H4 (cell line): ENCODE measurements around the gene CD7. TPM values are rescaled to one million over a fixed set of nuclear protein-coding genes. Genes with fewer than 3 reads are reported as not detected.

Experiments used
- DNase-seq: peaks from one replicate; pipeline ENCODE4 v3.0.0-alpha.2; 2015; ENCODE audit warnings: low spot score
- total RNA-seq: library from RNA; depleted of rRNA; stranded (reverse); fragments of >200 nt; shearing (Covaris generic); gene quantifications from 2 replicates; pipeline ENCODE4 v1.2.3, GENCODE V29; 2014; rRNA removed

CD7 gene
- total RNA-seq, 1 experiment from 2014 or later = 0.06 TPM

DNA sequence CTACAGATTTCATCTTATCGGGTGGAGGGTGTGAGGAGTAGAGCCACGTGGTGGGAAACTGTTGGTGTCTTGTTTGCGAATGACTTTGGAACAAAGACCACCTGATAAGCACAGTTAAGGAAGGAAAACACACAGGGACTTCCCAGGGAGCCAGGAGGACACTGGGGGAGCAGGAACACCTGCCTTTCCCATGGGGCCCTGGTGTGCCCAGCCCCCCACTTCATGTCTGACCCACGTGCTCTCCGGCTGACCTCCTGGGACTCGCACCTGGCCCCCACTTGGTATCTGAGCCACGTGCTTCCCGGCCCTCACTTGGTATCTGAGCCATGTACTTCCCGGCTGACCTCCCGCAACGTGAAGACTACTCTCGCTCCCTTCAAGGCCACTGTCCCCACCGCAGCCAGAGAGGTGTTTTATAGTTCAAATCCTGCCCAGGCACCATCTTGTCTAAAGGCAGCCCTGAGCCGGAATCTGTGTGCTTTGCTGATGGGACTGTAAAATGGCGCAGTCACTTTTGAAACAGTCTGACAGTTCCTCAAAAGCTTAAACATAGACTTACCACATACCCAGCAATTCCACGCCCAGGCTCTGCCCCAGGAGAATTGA is 38.5 kb downstream of the CD7 start:
- DNase-seq = no peak

DNA sequence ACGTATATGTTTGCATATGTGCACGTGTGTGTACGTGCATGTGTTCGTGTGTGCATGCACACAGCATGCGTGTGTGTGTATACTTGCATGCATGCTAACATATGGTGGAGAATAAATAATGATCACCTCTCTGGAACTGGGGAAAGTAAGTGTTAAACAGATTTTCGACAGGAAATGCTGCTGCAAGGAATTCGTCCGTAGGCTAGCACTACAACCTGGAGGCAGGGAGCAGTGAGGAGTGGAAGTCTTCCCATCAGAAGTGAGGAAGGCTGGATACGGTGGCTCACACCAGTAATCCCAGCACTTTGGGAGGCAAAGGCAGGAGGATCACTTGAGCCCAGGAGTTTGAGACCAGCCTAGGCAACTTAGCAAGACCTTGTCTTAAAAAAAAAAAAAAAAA is 39.1 kb downstream of the CD7 start:
- no peak for DNase-seq

DNA sequence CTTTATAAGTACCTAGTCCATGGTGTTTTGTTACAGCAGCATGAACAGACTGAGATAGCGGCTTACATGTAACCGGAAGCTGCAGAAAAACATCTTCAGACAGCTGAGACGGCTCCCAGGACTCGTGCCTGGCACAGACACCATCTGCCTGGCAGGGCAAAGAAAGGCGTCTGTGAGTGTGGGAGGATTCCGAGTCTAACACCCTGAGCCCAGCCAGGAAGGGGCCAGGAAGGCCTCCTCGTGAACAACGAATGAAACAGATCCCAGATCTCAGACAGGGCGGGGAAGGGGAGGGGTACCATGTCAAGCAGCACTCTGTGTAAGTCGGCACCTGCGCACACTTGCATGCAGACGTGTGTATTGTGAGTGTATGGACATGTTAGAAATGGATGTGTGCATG is 39.6 kb downstream of the CD7 start:
- DNase-seq = no peak

DNA sequence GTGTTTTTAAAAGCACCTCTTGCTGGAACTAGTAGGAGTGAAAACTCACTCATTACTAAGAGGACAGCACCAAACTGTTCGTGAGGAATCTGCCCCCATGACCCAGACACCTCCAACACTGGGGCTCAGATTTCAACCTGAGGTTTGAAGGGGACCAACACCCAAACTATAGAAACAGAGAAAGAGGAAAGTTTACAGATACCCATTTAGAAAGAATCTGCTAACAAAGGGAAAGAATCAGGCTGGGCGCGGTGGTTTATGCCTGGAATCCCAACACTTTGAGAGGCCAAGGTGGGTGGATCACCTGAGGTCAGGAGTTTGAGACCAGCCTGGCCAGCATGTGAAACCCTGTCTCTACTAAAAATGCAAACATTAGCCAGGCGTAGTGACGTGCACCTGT is 40.5 kb downstream of the CD7 start:
- no peak for DNase-seq

DNA sequence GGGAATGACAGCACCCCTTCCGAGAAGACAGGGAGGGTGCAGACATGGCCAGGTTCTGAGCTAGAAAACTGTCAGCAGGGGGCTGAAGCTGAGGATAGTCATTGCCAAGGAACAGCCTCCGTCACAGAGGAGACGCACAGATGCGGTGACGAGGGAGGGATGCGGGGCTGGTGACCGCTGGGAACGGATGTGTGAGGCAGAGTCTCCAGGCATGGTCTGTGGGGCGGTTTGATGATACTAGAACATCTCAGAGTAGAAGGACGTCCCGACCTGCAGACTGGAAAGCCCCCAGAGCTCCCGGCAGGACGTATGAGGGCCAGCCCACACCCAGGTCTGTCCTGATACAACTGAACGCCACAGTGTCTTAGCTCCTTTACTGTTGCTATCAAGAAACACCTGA is 42.1 kb downstream of the CD7 start:
- no peak for DNase-seq

DNA sequence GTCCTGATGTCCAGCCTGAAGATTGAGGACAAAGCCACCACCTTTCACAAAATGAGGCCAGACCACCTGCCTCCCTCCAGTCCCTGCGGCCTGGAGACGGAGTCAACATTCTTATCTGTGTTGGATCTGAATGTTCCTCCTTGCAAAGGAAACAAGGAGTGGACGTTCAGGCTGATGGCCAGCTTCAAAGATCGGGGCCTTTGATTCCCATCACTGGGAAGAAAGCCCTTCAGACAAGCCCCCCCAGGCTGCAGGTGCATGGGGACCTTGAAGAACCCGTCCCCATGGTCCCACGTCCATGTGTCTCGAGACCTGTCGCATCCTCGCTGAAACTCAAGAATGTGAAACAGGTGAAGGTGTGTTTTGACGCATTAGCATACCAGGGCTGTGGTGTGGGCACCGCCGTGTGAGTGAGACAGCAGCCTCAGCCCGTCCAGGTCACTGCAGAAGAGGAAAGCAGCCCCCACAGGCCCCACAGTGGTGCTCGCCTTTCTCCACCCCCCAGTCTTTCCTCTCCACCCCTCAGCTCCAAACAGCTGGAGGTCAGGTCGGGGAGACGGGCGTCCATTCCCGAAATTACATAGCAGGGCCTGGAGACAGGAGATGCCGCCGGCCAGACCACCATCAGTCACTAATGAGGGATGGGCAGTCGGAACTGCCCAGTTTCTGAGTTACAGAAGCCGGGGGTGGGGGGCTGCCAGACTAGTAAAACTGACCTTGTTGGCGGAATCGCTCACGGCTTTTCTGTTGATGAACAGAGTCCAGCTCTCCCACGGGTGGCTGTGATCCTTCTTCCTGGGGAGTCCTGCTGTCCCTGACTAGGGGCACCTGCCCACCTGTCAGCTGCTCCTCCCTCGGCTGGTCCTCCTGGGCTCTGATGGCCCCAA is 43.0 kb downstream of the CD7 start:
- DNase-seq = no peak

DNA sequence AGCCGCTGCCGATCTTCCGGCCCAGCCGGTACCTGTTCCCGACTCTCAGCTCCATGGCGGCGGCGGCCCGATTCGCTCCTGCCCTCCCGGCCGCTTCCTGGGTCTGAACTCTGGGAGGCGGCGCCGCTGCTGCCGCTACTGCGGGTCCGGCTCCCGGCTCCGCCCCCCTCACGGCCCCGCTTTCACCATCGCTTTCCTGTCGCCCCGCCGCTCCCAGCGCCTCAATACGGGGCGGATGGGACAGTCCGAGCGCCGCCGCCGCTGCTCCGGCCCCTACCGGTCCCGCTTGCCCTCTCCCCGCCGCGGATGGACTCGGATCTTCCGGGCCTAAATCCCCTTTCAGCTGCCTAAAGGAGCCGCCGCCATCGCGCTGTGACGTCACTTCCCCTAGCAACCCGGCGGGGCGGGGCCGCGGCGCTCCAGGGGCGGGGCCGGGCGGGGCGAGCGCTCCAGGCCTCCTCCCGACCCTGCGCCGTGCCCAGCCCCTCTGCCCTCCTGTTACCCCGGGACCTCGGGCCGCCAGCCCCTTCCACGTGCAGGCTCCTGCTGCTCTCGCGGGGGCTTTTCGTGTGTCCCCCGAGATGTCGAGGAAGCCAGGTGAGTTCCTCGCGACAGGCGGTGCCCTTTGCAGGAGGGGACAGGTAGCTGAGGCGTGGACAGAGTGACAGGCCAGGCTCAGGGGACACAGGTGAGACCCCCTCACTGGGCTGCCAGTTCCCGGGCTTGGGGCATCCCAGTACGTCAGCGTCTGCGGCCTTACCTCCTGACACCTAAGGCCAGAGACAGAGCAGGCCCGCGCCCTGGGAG is 43.9 kb downstream of the CD7 start, which contains the start of gene CSNK1D:
Gene CSNK1D (minus strand): TSS at position 374 of the 807 bp plus-strand sequence. CDS start 319 bp downstream, at position 55.
- DNase-seq = peak; percentile 80

DNA sequence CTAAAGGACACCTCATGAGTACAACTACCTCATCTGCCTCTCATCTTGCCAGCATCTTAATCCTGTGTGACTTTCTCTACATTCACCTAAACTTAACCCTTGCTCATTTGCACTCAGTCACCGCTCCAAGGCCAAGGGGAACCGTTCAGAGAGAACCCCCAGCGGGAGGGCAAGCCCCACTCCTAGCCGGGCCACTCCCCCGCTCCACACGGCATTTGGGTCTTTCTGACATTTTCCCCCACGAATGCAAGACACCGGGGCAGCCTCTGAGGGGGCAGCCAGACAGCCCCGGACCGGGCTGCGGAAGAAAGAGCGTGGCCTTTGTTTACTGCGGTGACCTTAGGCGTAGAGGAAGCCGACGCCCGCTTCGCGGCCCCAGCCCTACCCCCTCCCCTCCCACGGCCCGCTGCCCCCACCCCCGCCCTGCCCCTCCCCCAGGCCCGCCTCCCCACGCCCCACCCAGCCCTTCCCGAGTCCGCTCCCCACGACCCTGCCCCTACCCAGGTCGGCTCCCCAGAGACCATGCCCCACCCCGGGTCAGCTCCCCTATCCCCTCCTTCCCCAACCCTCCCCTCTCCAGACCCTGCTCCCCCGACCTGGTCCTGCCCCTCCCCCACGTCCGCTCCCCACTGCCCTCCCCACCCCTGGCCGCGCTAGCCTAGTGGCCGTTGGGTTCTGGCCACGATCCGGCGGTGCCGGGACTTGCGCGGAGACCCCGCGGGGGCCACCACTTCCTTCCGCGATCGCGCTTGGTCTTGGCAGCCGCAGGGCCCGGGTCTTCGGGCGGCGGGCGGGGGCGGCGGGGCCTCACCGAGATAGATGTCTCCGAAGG is 44.7 kb downstream of the CD7 start:
- DNase-seq = no peak

DNA sequence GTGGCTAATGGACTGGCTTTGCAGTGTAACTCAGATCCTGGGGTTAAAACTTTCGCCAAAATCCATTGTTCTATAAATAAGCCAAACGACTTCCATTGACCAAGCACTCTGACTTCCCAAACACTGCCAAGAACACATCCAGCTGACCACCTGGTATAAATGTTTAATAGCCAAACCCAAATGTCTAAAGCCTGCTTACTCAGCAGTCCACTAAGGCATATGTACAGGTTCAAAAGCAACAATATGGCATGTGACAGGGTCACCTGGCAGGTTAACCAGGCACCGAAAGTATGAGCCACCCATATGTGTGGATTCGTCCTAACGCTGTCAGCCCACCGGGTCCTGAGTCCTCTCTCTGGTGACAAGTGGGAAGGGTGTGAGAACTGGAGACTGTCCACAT is 46.0 kb downstream of the CD7 start:
- DNase-seq = no peak

DNA sequence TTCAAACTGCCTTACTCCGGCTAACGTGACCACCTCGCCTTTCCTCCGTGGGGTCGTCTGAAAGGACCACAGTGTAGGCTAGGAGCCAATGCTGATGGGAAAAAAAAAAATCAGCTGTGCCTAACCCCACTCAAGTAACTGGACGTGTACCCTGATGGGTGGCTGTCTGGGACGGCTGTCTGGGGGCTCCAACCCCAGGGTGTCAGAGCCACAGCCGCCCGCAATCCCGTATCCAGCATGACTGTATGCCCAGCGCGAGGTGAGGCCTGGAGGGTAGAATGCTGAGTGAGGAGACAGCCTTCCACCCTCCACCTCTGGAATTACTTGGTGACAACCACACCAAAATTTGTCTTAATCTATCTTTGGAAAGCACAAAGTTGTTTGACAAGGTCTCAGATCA is 46.8 kb downstream of the CD7 start:
- DNase-seq = no peak

DNA sequence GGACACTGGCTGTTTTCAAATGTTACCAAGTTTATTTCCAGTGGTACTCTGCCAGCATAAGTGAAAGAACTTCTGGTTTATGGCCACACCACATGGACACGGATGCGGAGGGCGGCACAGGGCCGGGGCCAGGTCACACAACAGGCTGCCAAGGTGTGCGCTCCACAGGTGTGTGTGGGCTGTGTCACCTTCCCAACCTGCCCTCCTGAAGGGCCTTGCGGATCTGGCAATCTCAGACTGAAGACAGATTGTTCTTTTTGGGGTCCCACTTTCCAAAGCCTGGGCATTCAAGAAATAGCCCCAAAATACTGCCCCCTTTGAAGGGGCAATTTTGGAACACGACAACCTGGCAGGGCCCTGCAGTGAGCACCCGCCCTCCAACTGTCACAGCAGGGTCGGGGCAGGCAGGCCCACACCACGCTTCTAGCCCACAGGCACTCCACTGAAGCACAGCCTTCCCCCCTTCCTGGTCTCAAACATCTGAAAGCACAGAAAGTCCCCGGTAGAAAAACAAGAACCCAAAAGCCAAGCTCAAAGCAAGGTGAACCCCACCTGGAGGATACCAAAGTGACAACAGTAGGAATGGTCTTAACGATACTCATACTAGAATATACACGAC is 47.4 kb downstream of the CD7 start:
- no peak for DNase-seq

DNA sequence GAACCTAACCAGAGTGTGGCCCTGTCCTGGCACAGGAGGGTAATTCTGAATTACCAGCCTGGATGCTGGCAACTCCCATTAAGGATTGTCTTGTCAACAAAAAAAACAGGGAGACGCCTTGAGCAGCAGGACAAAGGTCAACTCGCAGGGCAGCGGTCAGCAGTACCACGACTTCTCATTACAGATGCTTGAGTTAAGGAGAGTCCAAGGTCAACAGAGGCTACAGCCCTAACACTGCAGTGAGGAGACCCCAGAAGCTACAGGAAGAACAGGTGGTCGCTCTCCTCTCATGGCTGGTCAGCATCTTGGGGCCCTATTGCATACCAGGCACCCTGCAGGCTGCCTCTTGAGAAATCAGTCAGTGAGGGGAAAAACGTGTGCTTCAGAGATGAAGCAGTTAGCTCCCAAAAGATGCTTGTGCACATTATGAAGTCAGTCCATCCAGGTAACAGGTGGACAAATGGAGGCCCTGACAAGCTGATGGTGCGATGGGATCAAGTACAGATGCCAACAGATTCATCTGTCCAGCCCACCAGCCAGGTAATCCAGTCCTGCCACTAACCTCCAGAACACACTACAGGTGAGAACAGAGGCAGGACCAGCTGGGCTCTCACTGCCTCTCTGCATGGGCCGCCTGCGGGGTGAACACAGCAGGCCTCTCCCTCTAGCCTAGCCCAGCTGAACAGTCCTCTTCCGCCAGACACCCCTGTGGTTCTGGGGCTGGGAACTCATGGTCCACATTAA is 48.1 kb downstream of the CD7 start:
- DNase-seq = no peak

DNA sequence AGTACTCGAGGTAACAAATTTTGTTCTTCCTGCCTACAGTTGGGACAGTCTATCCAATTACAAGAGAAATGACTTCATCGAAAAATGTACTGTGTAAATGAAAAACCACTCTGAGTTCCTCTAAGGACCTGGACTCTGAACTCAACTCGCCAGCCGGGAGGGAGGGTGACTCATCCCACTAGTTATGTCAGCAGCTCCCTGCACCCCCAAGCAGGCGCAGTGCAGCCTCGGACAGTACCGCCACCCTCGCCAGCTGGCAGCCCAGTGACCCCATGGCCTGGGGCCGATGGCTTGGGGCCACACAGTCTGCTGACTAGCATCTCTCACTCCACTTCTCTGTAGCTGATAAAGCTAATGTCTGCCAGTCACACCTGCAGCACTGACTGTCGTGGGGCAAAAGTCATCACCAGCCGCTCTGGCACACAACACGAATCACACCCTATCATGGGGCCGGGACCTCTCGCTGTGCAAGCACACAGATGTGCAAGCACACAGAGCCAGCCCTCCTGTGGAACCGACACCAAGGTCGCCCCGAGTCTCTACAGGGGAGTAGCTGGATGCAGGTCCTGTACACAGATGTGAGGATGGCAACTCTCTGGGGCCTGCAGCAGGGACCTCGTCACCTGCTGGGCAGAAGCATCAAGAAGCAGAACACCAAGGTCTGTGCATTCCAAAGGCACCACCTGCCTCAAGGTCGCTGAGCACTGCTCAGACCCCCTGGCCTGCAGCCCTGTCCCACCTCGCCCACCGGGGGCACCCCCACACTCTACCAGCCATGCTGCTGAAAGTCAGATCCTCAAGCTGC is 49.6 kb downstream of the CD7 start:
- peak; percentile 94 for DNase-seq

DNA sequence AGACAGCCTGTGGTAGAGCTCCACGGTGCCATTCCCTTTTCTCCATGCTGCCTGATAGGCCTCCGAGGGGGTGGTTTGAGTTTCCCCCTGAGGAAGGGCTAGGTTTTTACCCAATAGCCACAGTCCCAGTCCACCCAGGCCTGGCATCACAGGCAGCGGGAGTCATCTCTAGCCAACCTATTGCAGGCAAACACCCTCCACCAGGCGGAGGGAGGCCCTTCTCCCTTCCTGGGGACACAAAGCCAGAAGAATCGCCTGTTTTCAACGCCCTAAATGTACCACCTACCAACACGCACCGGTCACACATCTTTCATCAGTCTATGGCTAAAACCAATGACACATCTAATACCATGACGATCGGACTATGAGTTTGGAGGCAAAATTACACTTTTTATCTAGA is 51.3 kb downstream of the CD7 start:
- no peak for DNase-seq

Other genes starting within 250 kb of the CD7 start
- 36.7 and 48.7 TPM in 2 replicates for gene FASN, start 219.4 kb downstream of the CD7 start, total RNA-seq
- gene CCDC57, start 104.8 kb downstream of the CD7 start, total RNA-seq = 1.8 and 4.7 TPM in 2 replicates
- gene SLC16A3, start 88.6 kb downstream of the CD7 start, total RNA-seq = 22.2 and 30.0 TPM in 2 replicates
- 30.3 and 33.9 TPM in 2 replicates for gene CSNK1D, start 43.9 kb downstream of the CD7 start, total RNA-seq
- gene SECTM1, start 16.2 kb upstream of the CD7 start, total RNA-seq = 30.1 and 30.7 TPM in 2 replicates
- 0.68 and 0.72 TPM in 2 replicates for gene TEX19, start 41.6 kb upstream of the CD7 start, total RNA-seq
- not detected in 2 replicates for gene UTS2R, start 54.2 kb upstream of the CD7 start, total RNA-seq
- 6.3 and 8.4 TPM in 2 replicates for gene HEXD, start 100.7 kb upstream of the CD7 start, total RNA-seq
- 28.3 and 30.1 TPM in 2 replicates for gene OGFOD3, start 101.0 kb upstream of the CD7 start, total RNA-seq
- 73.5 and 78.9 TPM in 2 replicates for gene CYBC1, start 133.1 kb upstream of the CD7 start, total RNA-seq
- gene NARF, start 141.1 kb upstream of the CD7 start, total RNA-seq = 71.6 and 74.3 TPM in 2 replicates
- 26.1 and 34.0 TPM in 2 replicates for gene FOXK2, start 202.1 kb upstream of the CD7 start, total RNA-seq